A549 treated with ZK216348 at 1 μM for 4 hours (cell line): Measurements from ENCODE around the gene TTC3. TPM values are rescaled to one million over a fixed set of nuclear protein-coding genes. Genes with fewer than 3 reads are reported as not detected.

Source experiments
- total RNA-seq: library from RNA; stranded (reverse); fragments of 200-300 nt; extraction: Qiagen RNA extraction; gene quantifications from 5 replicates; pipeline ENCODE4 v1.2.3, GENCODE V29; 2022; ENCODE audit warnings: low read depth

Gene TTC3
- 28.6 to 39.8 TPM (median 30.9 TPM) in 5 replicates for total RNA-seq

DNA sequence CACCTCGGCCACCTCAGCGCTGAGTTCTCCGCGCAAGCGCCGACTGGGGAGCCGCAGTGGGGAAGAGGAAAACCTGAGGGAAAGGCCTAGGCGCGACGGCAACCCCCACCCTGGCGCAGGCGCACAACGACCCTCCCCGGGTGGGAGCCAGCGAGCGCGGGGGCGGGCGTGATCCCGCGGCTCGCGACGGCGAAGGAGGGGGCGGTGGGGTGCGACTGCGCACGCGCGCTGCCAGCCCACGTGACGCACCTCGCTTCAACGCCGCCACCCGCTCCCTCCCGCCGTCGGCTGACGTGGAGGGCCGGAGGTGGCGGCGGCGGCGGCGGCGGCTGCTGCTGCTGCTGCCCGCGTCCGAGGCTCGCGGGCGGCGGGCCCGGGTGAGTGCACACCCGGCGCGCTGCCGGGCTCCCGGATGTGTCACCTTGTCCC, at the start of gene TTC3, which contains the start of gene PIGP:
Gene TTC3 (plus strand): TSS at position 267 of the 429 bp plus-strand sequence. CDS start 14,004 bp downstream, outside the sequence.
Gene PIGP (minus strand): TSS at position 84 of the 429 bp plus-strand sequence. CDS start 556 bp downstream, outside the sequence.

Other genes starting within 250 kb of the TTC3 start
- gene HLCS, start 106.6 kb upstream of the TTC3 start, total RNA-seq: 5.7 to 8.7 TPM (median 6.9 TPM) in 5 replicates
- gene RIPPLY3, start 66.6 kb upstream of the TTC3 start, total RNA-seq: 0.43 to 0.71 TPM (median 0.53 TPM) in 5 replicates
- 10.9 to 18.0 TPM (median 15.5 TPM) in 5 replicates for gene PIGP, start 183 bp upstream of the TTC3 start, total RNA-seq
- 26.0 to 37.9 TPM (median 32.1 TPM) in 5 replicates for gene VPS26C, start 194.1 kb downstream of the TTC3 start, total RNA-seq